EL (cell line): ENCODE results near the gene SAMM50.

ENCODE experiments used
- DNase-seq: peaks from one replicate; pipeline ENCODE4 v3.0.0-alpha.2; 2016

SAMM50 gene

GRCh38 chr22:43980996-43981395 is 25.8 kb downstream of the SAMM50 start:
- no peak for DNase-seq

GRCh38 chr22:43983808-43984207 is 28.6 kb downstream of the SAMM50 start:
- DNase-seq, result no peak

GRCh38 chr22:43985532-43985931 is 30.3 kb downstream of the SAMM50 start:
- DNase-seq, result no peak

GRCh38 chr22:43988116-43988820 is 33.0 kb downstream of the SAMM50 start:
- DNase-seq, result no peak

GRCh38 chr22:43988960-43989359 is 33.7 kb downstream of the SAMM50 start:
- DNase-seq, result no peak

- no peak for DNase-seq
Observed at GRCh38 chr22:43990044-43990443, 34.8 kb downstream of the SAMM50 start.

GRCh38 chr22:43991316-43992020 is 36.2 kb downstream of the SAMM50 start:
- no peak for DNase-seq

- peak; percentile 77 for DNase-seq
Observed at GRCh38 chr22:43992331-43992821, 37.1 kb downstream of the SAMM50 start.

- DNase-seq, result peak; percentile 48
Observed at GRCh38 chr22:43993072-43993760, 38.0 kb downstream of the SAMM50 start.

- DNase-seq, result no peak
Observed at GRCh38 chr22:43994006-43994405, 38.8 kb downstream of the SAMM50 start.

GRCh38 chr22:43994416-43994815 is 39.2 kb downstream of the SAMM50 start:
- DNase-seq, result no peak

GRCh38 chr22:43995057-43995685 is 39.9 kb downstream of the SAMM50 start:
- no peak for DNase-seq

GRCh38 chr22:43995798-43996169 is 40.5 kb downstream of the SAMM50 start:
- no peak for DNase-seq

- DNase-seq, result no peak
Observed at GRCh38 chr22:43996170-43996980, 41.1 kb downstream of the SAMM50 start.

- no peak for DNase-seq
Observed at GRCh38 chr22:43996981-43997265, 41.7 kb downstream of the SAMM50 start.

GRCh38 chr22:43998679-43999264 is 43.5 kb downstream of the SAMM50 start:
- no peak for DNase-seq

- DNase-seq, result no peak
Observed at GRCh38 chr22:43999378-43999777, 44.1 kb downstream of the SAMM50 start.

- DNase-seq, result no peak
Observed at GRCh38 chr22:44000123-44000522, 44.9 kb downstream of the SAMM50 start.

- DNase-seq, result no peak
Observed at GRCh38 chr22:44001521-44001920, 46.3 kb downstream of the SAMM50 start.

- DNase-seq, result no peak
Observed at GRCh38 chr22:44002324-44002723, 47.1 kb downstream of the SAMM50 start.

- DNase-seq, result no peak
Observed at GRCh38 chr22:44002997-44003396, 47.8 kb downstream of the SAMM50 start.

GRCh38 chr22:44003405-44004103 is 48.3 kb downstream of the SAMM50 start:
- peak; percentile 10 for DNase-seq
